IMR-90 (cell line): Measurements from ENCODE around the gene FARP1. TPM values are rescaled to one million over a fixed set of nuclear protein-coding genes. Genes with fewer than 3 reads are reported as not detected.

Source experiments
- ATAC-seq: fragments of 200-7000 bp; cut with Tn5 transposase; 2 replicates; pipeline ENCODE4 v1.9.1; 2020; ENCODE audit warnings: low read depth, mild to moderate bottlenecking, moderate library complexity
- BruUV-seq: library from RNA; stranded (reverse); fragments of 400-500 nt; replicated peaks from 2 replicates; lab custom pipeline; 2021; lab: Mats Ljungman, UMichigan
- CTCF ChIA-PET: fragments of 300-600 bp; formaldehyde crosslinking; extraction: SDS; loops from one replicate; lab custom pipeline; 2021; ENCODE audit warnings: antibody characterized with exemption; lab: Yijun Ruan, JAX
- POLR2A ChIA-PET: fragments of 300-600 bp; sonication (Branson Sonifier 250); formaldehyde crosslinking; loops from one replicate; lab custom pipeline; 2022; ENCODE audit warnings: antibody characterized with exemption; ENCODE audit not compliant: unreplicated experiment; lab: Charles Lee
- DNase-seq: peaks from one replicate; pipeline ENCODE4 v3.0.0; 2013
- H2AFZ ChIP-seq: replicated peaks from 2 replicates; pipeline ENCODE3; 2013; ENCODE audit warnings: low read length, mild to moderate bottlenecking; ENCODE audit not compliant: poor library complexity
- H2AK5ac ChIP-seq: 2 replicates; pipeline ENCODE4 v1.6.1; 2013; ENCODE audit warnings: low read depth, low read length, inconsistent platforms
- H2AK9ac ChIP-seq: replicated peaks from 2 replicates; pipeline ENCODE3; 2013; ENCODE audit warnings: mild to moderate bottlenecking, low read depth, low read length, moderate library complexity; ENCODE audit not compliant: poor library complexity
- H2BK120ac ChIP-seq: 2 replicates; pipeline ENCODE4 v1.6.1; 2013; ENCODE audit warnings: low read depth, low read length, inconsistent platforms
- H2BK15ac ChIP-seq: 3 replicates; pipeline ENCODE4 v1.6.1; 2013; ENCODE audit warnings: low read depth, low read length, inconsistent platforms
- H2BK20ac ChIP-seq: 2 replicates; pipeline ENCODE4 v1.6.1; 2013; ENCODE audit warnings: low read depth, mild to moderate bottlenecking, inconsistent platforms, low read length, moderate library complexity
- H2BK5ac ChIP-seq: 2 replicates; pipeline ENCODE4 v1.6.1; 2013; ENCODE audit warnings: mild to moderate bottlenecking, low read depth, low read length, inconsistent platforms; ENCODE audit not compliant: poor library complexity, severe bottlenecking
- H3K14ac ChIP-seq: replicated peaks from 2 replicates; pipeline ENCODE4 v1.6.1; 2013; ENCODE audit warnings: low read depth, low read length, inconsistent platforms
- H3K18ac ChIP-seq: 2 replicates; pipeline ENCODE4 v1.6.1; 2013; ENCODE audit warnings: low read depth, low read length, control low read depth
- H3K23ac ChIP-seq: 2 replicates; pipeline ENCODE4 v1.6.1; 2013; ENCODE audit warnings: low read depth, low read length, inconsistent platforms
- H3K27ac ChIP-seq: 2 replicates; pipeline ENCODE4 v1.5.1; 2013; ENCODE audit warnings: mild to moderate bottlenecking, control low read depth, low read length; ENCODE audit not compliant: insufficient read depth
- H3K27me3 ChIP-seq: 2 replicates; pipeline ENCODE4 v1.6.1; 2013; ENCODE audit warnings: low read length; ENCODE audit not compliant: control insufficient read depth, insufficient read depth
- H3K36me3 ChIP-seq: 2 replicates; pipeline ENCODE4 v1.6.1; 2013; ENCODE audit warnings: low read length, mixed read lengths; ENCODE audit not compliant: control insufficient read depth, insufficient read depth
- H3K4ac ChIP-seq: 2 replicates; pipeline ENCODE4 v1.6.1; 2013; ENCODE audit warnings: low read depth, low read length, inconsistent platforms
- H3K4me1 ChIP-seq: 2 replicates; pipeline ENCODE4 v1.6.1; 2013; ENCODE audit warnings: low read length, mixed read lengths; ENCODE audit not compliant: control insufficient read depth, insufficient read depth
- H3K4me2 ChIP-seq: 2 replicates; pipeline ENCODE4 v1.6.1; 2013; ENCODE audit warnings: low read depth, mild to moderate bottlenecking, control low read depth, low read length, moderate library complexity
- H3K4me3 ChIP-seq: 2 replicates; pipeline ENCODE4 v1.5.1; 2013; ENCODE audit warnings: low read depth, mild to moderate bottlenecking, control low read depth, low read length, moderate library complexity; ENCODE audit not compliant: insufficient read depth
- H3K56ac ChIP-seq: 2 replicates; pipeline ENCODE4 v1.6.1; 2013; ENCODE audit warnings: low read length, inconsistent platforms; ENCODE audit not compliant: insufficient read depth; ENCODE audit errors: extremely low read depth
- H3K79me1 ChIP-seq, 2 experiments: 2 replicates each; pipeline ENCODE4 v1.6.1; 2013; ENCODE audit warnings: low read length in 2 of 2, inconsistent platforms in 1 of 2, low read depth in 1 of 2
- H3K9ac ChIP-seq: 2 replicates; pipeline ENCODE4 v1.6.1; 2013; ENCODE audit warnings: low read depth, low read length, control low read depth
- H3K9me1 ChIP-seq: 2 replicates; pipeline ENCODE4 v1.6.1; 2013; ENCODE audit warnings: low read length, inconsistent platforms; ENCODE audit not compliant: insufficient read depth
- H3K9me3 ChIP-seq: 2 replicates; pipeline ENCODE4 v1.6.1; 2013; ENCODE audit warnings: low read length; ENCODE audit not compliant: control insufficient read depth, insufficient read depth
- H4K20me1 ChIP-seq: 2 replicates; pipeline ENCODE4 v1.6.1; 2013; ENCODE audit warnings: low read length, inconsistent platforms; ENCODE audit not compliant: insufficient read depth
- H4K5ac ChIP-seq: 2 replicates; pipeline ENCODE4 v1.6.1; 2013; ENCODE audit warnings: mild to moderate bottlenecking, low read depth, low read length, control low read depth
- H4K8ac ChIP-seq, 2 experiments: 2 replicates each; pipeline ENCODE4 v1.6.1; 2013; ENCODE audit warnings: low read depth in 2 of 2, low read length in 2 of 2, control low read depth in 1 of 2, inconsistent platforms in 1 of 2
- H4K91ac ChIP-seq: 2 replicates; pipeline ENCODE4 v1.6.1; 2013; ENCODE audit warnings: low read depth, low read length, inconsistent platforms; ENCODE audit not compliant: insufficient read depth
- BHLHE40 ChIP-seq: fragments of 150-350 bp; IDR thresholded peaks from 2 replicates; pipeline ENCODE4 v1.6.1; 2016; ENCODE audit warnings: mild to moderate bottlenecking, low read depth, low read length
- CEBPB ChIP-seq: IDR thresholded peaks from 2 replicates; pipeline ENCODE4 v1.6.1; 2012; ENCODE audit warnings: low read depth, low read length, improper control_type of control experiment
- CHD1 ChIP-seq: IDR thresholded peaks from 2 replicates; pipeline ENCODE4 v1.6.1; 2012; ENCODE audit warnings: low read depth, low read length, improper control_type of control experiment
- CTCF ChIP-seq: conservative IDR thresholded peaks from 2 replicates; pipeline ENCODE4 v1.5.1; 2012; ENCODE audit warnings: mild to moderate bottlenecking, low read depth, low read length, improper control_type of control experiment
- ELK1 ChIP-seq: fragments of 150-350 bp; IDR thresholded peaks from 2 replicates; pipeline ENCODE4 v1.6.1; 2016; ENCODE audit warnings: low read depth, mild to moderate bottlenecking, low read length, moderate library complexity, borderline replicate concordance
- MAFK ChIP-seq: IDR thresholded peaks from 2 replicates; pipeline ENCODE4 v1.6.1; 2012; ENCODE audit warnings: low read depth, low read length, improper control_type of control experiment
- MXI1 ChIP-seq: IDR thresholded peaks from 2 replicates; pipeline ENCODE4 v1.6.1; 2012; ENCODE audit warnings: low read depth, mild to moderate bottlenecking, low read length, moderate library complexity, borderline replicate concordance
- NFE2L2 ChIP-seq: fragments of 150-350 bp; IDR thresholded peaks from 2 replicates; pipeline ENCODE4 v1.6.1; 2016; ENCODE audit warnings: low read depth, mild to moderate bottlenecking, low read length
- POLR2A ChIP-seq: IDR thresholded peaks from 2 replicates; pipeline ENCODE4 v1.6.1; 2012; ENCODE audit warnings: mild to moderate bottlenecking, low read depth, low read length
- RAD21 ChIP-seq: IDR thresholded peaks from 2 replicates; pipeline ENCODE4 v1.6.1; 2012; ENCODE audit warnings: low read length, improper control_type of control experiment
- RCOR1 ChIP-seq: IDR thresholded peaks from 2 replicates; pipeline ENCODE4 v1.6.1; 2012; ENCODE audit warnings: mild to moderate bottlenecking, low read length, improper control_type of control experiment; ENCODE audit not compliant: insufficient replicate concordance
- RFX5 ChIP-seq: IDR thresholded peaks from 2 replicates; pipeline ENCODE4 v1.8.0; 2012; ENCODE audit warnings: low read depth, mild to moderate bottlenecking, low read length, moderate library complexity
- SMC3 ChIP-seq: fragments of 150-350 bp; IDR thresholded peaks from 2 replicates; pipeline ENCODE4 v1.6.1; 2016; ENCODE audit warnings: low read depth, mild to moderate bottlenecking, antibody characterized with exemption, low read length, moderate library complexity
- WGBS, 2 experiments: methylation state at CpG; one replicate each; pipeline versions ENCODE4 v1.1.5 to v1.1.7; 2013; ENCODE audit warnings: missing lambda C conversion rate in 2 of 2; ENCODE audit not compliant: insufficient read length in 1 of 2; ENCODE audit errors: extremely low coverage in 2 of 2; 5-methylcytosine and 5-hydroxymethylcytosine counted together
- dilution Hi-C: fragments of 300-500 bp; cut with HindIII; formaldehyde crosslinking; loops from one replicate; pipeline ENCODE4 v1.14.3; 2018; ENCODE audit warnings: low sequenced_read_pairs; ENCODE audit not compliant: unreplicated experiment
- in situ Hi-C: fragments of 300-500 bp; cut with MboI; formaldehyde crosslinking; loops from 3 replicates; pipeline ENCODE4 v1.14.3; 2019; ENCODE audit warnings: low sequenced_read_pairs, inconsistent platforms, mixed read lengths
- intact Hi-C: fragments of 100-400 bp; cut with micrococcal nuclease; formaldehyde crosslinking; loops from 2 replicates; pipeline ENCODE4 v1.10.0; 2022
- polyA plus RNA-seq, 3 experiments: library from polyadenylated mRNA; depleted of rRNA; stranded (reverse); fragments of >200 nt; gene quantifications; 2 replicates each; pipeline ENCODE4 v1.2.3, GENCODE V29; 2012; ENCODE audit warnings: low replicate concordance in 1 of 3
- total RNA-seq: library from RNA; depleted of rRNA; stranded (reverse); fragments of >200 nt; gene quantifications from 2 replicates; pipeline ENCODE4 v1.2.3, GENCODE V29; 2012

The FARP1 gene
- total and polyA plus RNA-seq, 2 of the 4 experiments (the other 2 are of a cell fraction), result 39.6 to 57.0 TPM

- no peak overlapping the region for H3K4me3 ChIP-seq
- H3K9ac ChIP-seq, result no peak overlapping the region
- WGBS, 2 experiments, result 59% methylated on average over 5 of the region's 9 CpGs; no CpG with 5 or more reads in 1 of the 2 experiments
- TF ChIP-seq POLR2A, result no peak
- TF ChIP-seq MAFK, result no peak
- no peak for TF ChIP-seq MXI1
- TF ChIP-seq SMC3, result no peak
- no peak for TF ChIP-seq CTCF
- no peak for TF ChIP-seq CEBPB
- TF ChIP-seq ELK1, result no peak
- no peak for TF ChIP-seq BHLHE40
- TF ChIP-seq RFX5, result no peak
- no peak for TF ChIP-seq RAD21
- TF ChIP-seq NFE2L2, result no peak
- no peak for TF ChIP-seq RCOR1
- no peak for TF ChIP-seq CHD1
- H3K36me3 ChIP-seq, result peaks cover 41% of the 10 kb centered on the region
- peaks cover 19% of the 10 kb centered on the region for H3K9me1 ChIP-seq
- no peaks in the 10 kb centered on the region for H3K4me1 ChIP-seq
- no peak overlapping the region for H2BK20ac ChIP-seq
- no peak overlapping the region for H2BK5ac ChIP-seq
- no peak overlapping the region; the same call in 1 of the 2 replicates for H3K4ac ChIP-seq
- H2AFZ ChIP-seq, result no peak overlapping the region
- no peak overlapping the region for H3K4me2 ChIP-seq
- DNase-seq, result no peak
- no peak overlapping the region for H2AK9ac ChIP-seq
- intact Hi-C loops, result no loop called here
- H3K79me1 ChIP-seq, result peaks cover 11 to 37% of the 10 kb centered on the region in 2 experiments; a peak in 3 of 4 replicates
- H3K14ac ChIP-seq, result no peak overlapping the region
- peaks cover 3% of the 10 kb centered on the region; the same call in 1 of the 2 replicates for H4K20me1 ChIP-seq
- no peak overlapping the region for H3K23ac ChIP-seq
- no peak overlapping the region for H2BK15ac ChIP-seq
- no peak overlapping the region for H3K18ac ChIP-seq
- no peak overlapping the region for H4K91ac ChIP-seq
- ChIA-PET CTCF (interaction anchor here (0.6 kb wide), 1 partner anchor 430 kb away, joined by 3 read pairs; no protein-coding TSS in a partner anchor), POLR2A (no interaction called here)
- H4K8ac ChIP-seq, result no peak overlapping the region
- no peak for ATAC-seq
- H2BK120ac ChIP-seq, result no peak overlapping the region
- H4K5ac ChIP-seq, result no peak overlapping the region
- H3K9me3 ChIP-seq, result no peaks in the 10 kb centered on the region
- no peaks in the 10 kb centered on the region for H3K27me3 ChIP-seq
- H3K27ac ChIP-seq, result no peak overlapping the region
- no TSS peak for BruUV-seq
- in situ Hi-C loops, result no loop called here
- dilution Hi-C loops, result no loop called here
- no peak overlapping the region for H2AK5ac ChIP-seq
- no peak overlapping the region for H3K56ac ChIP-seq
Measured at GRCh38 chr13:98406427-98406826, 263.5 kb downstream of the FARP1 start.
